Measurements from ENCODE around the gene TRIM5.

TRIM5 gene

DNA sequence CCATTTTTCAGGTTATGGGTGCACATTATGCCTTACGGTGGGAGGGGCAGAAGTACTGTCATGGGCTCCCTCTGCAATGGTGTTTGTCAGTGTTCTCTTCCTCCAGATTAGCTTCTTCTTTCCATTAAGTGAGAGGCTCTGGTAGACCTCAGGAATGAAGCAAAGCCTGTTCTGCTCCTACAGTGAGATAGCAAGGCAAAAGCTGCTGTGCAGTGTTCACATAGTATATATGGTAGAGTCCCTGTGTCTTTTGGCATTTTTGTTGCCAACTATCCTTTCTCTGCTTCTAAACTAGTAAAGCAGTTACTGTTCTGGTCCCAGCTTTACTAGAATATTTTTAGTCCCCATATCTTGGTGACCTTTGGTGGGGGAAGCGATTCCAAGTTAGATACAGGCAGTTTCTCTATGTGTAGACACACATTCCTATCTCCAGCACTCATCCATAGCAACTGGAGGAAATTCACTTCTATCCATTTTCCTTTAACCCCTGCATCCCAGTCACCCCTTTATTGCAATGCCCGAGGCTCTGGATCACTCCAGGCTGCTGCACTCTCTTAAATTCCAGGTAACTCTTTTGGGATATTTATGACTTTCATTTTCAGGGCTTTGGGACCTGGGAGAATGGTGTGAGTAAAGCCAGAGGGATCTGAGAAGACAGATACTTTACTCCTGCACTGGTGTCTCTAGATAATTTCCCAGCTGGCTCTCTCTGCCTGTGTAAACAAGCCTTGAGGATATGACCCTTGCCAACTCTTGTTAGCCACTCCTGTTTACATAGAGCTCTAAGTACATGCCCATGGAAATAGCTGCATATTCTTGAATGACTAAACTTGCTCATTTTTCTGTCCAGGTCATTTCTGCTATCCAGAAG, 64.0 kb downstream of the TRIM5 start:
- no peak overlapping the region for H3K27ac ChIP-seq
- TF ChIP-seq, protein P1, sequence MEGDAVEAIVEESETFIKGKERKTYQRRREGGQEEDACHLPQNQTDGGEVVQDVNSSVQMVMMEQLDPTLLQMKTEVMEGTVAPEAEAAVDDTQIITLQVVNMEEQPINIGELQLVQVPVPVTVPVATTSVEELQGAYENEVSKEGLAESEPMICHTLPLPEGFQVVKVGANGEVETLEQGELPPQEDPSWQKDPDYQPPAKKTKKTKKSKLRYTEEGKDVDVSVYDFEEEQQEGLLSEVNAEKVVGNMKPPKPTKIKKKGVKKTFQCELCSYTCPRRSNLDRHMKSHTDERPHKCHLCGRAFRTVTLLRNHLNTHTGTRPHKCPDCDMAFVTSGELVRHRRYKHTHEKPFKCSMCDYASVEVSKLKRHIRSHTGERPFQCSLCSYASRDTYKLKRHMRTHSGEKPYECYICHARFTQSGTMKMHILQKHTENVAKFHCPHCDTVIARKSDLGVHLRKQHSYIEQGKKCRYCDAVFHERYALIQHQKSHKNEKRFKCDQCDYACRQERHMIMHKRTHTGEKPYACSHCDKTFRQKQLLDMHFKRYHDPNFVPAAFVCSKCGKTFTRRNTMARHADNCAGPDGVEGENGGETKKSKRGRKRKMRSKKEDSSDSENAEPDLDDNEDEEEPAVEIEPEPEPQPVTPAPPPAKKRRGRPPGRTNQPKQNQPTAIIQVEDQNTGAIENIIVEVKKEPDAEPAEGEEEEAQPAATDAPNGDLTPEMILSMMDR (conservative IDR thresholded peaks at IDR 0.05) = no peak

DNA sequence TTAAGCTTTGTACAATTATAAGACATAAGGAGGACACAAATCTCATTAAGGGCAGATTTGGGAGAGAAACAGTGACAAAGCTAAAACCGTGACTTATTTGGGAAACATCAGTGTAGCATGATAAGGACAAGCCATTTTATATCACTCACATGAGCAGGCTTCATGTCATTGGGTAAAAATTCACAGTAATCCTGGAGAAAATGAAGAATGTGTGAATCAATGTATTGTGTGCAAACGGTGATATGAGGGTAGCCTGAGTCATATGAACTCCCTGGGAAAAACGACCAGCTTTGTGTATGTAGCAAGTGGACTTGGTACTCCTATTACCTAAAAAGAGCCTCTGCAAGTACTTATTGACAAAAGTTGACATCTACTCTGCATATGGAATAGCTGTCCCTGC, 66.1 kb downstream of the TRIM5 start:
- TF ChIP-seq, protein P1 (conservative IDR thresholded peaks at IDR 0.05) = no peak
- no peak overlapping the region for H3K27ac ChIP-seq

Measured in VCaP (cell line).